Stimulated activated naive B cell treated with anti-CD40 and anti-IgM and Interleukin-4, amounts not matched to agents 10 μg/mL and 1 μg/mL and 100 μg/mL, for 72 hours (primary cell): ENCODE results near the gene NFATC4.
"Not testable (repeated sequence)": the region's sequence is repeated elsewhere in the genome, so short reads cannot be mapped to it uniquely, and the experiment has no call there.

Experiments used
- ATAC-seq, 2 donors: fragments of 150-1000 bp; cut with Tn5 transposase; replicated peaks; 2 replicates each; pipeline ENCODE4 v1.10.0; 2021; ENCODE audit warnings: moderate library complexity in 1 of 2
- DNase-seq: peaks from one replicate; pipeline ENCODE4 v3.0.0; 2021
- H3K27ac Mint-ChIP-seq: one replicate; pipeline ENCODE4 v1.8.0; 2022; ENCODE audit warnings: mild to moderate bottlenecking, mixed read lengths
- H3K27me3 Mint-ChIP-seq, 2 donors: one replicate each; pipeline ENCODE4 v1.8.0; 2022; ENCODE audit warnings: mixed read lengths in 2 of 2
- H3K36me3 Mint-ChIP-seq, 2 donors: one replicate each; pipeline ENCODE4 v1.8.0; 2022; ENCODE audit warnings: mixed read lengths in 2 of 2, mild to moderate bottlenecking in 1 of 2
- H3K4me1 Mint-ChIP-seq, 2 donors: one replicate each; pipeline ENCODE4 v1.8.0; 2022; ENCODE audit warnings: mixed read lengths in 2 of 2, mild to moderate bottlenecking in 1 of 2
- H3K4me3 Mint-ChIP-seq, 2 donors: one replicate each; pipeline ENCODE4 v1.8.0; 2022; ENCODE audit warnings: mild to moderate bottlenecking in 2 of 2, mixed read lengths in 2 of 2, moderate library complexity in 1 of 2
- H3K9me3 Mint-ChIP-seq, 2 donors: one replicate each; pipeline ENCODE4 v1.8.0; 2022; ENCODE audit warnings: mixed read lengths in 2 of 2, mild to moderate bottlenecking in 1 of 2

NFATC4 gene

DNA sequence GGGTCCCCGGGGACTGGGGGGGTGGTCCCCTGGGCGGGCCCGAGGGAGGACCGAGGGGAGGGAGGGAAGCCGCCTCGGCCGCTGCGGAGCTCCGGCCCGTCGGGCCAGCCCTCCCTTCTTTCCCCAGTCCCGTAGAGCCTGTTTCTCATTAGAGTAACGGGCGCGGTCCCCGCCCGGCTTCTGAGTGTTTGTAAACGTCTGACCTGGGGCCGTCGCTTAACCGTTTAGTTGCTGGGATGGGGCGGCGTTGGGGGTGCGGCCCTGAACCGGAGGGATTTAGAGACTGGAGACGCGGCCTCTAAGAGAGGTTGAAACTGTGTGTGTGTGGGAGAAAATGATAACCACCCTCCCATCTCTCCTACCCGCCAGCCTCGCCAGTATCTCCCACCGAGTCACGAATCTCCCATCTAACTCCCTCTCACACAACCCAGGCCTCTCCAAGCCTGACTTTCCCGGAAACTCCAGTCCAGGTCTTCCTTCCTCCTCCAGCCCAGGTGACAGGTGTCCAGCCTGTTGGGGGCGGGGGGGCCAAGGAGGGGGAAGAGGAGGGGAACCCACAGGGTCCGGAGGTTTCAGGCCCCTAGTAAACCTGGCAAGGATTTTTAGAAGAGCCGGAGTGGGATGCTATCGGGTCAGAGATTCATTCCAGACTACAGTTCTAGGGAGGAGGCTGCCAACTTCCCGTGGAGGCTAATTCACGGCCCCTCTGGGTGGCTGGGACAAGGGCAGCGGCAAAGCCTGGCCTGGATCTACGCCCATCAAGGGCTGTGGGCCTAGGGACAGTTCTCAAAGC lies 1.1 kb upstream of the NFATC4 start:
- Mint-ChIP-seq H3K27ac (peak overlapping the region; percentile 66), H3K27me3 (peaks cover 8 to 12% of the 10 kb centered on the region in 2 donors), H3K9me3 (no peaks in the 10 kb centered on the region), H3K36me3 (no peaks in the 10 kb centered on the region), H3K4me3 (peak overlapping the region; percentile 77 to 80), H3K4me1 (peaks cover 26 to 38% of the 10 kb centered on the region in 2 donors)
- DNase-seq, result peak; percentile 91
- ATAC-seq, result peak; percentile 83 to 85

DNA sequence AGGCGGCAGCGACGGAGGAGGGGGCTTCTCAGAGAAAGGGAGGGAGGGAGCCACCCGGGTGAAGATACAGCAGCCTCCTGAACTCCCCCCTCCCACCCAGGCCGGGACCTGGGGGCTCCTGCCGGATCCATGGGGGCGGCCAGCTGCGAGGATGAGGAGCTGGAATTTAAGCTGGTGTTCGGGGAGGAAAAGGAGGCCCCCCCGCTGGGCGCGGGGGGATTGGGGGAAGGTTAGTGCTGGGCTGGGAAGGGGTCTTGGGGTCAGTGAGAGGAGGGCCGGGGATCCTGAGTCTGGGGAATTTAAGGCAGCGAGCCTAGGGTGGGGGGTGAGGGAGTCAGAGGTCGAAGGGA lies 203 bp downstream of the NFATC4 start:
- Mint-ChIP-seq H3K4me3 (peak overlapping the region; percentile 77 to 80), H3K36me3 (no peaks in the 10 kb centered on the region), H3K27me3 (peaks cover 5 to 12% of the 10 kb centered on the region in 2 donors), H3K4me1 (peaks cover 26 to 38% of the 10 kb centered on the region in 2 donors), H3K27ac (peak overlapping the region; percentile 88), H3K9me3 (no peaks in the 10 kb centered on the region)
- DNase-seq (no peak), ATAC-seq (no peak)

DNA sequence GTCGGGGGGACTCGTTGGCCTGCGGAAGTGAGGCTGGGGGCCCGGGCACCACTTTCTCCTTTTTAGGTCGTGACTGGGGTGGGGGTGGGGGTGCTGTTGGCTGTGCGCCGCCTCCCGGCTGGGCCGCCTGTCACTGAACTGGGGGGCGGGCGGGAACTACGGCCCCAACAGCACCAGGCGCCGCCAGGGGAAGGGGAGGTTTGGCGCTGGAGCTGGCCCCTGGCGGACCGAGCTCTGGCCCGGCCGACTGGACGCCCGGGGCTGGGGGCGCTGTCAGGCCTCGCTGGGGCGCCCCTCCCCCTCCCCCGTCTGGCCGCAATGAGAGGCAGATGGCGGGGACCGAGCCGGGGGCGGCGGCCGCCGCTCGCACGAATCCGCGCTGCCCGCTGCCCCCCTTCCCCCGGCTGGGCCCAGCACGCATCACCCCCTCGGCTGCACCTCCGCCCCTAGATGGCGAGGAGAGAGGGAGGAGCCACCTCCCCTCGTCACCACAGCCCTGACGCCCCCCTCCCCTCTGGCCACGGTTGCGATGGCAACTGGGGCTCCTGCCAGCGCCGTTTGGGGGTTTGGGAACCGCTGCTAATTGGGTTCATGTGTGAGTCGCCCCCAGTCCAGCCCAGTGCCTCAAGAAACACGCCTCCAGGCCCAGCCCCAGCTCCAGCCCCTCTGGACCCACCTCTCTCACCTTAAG lies 723 bp downstream of the NFATC4 start:
- ATAC-seq (peak in 1 of 2 donors; percentile 8), DNase-seq (peak; percentile 23)
- peaks cover 26 to 38% of the 10 kb centered on the region in 2 donors for H3K4me1 Mint-ChIP-seq
- peaks cover 5 to 12% of the 10 kb centered on the region in 2 donors for H3K27me3 Mint-ChIP-seq
- peak overlapping the region; percentile 78 to 80 for H3K4me3 Mint-ChIP-seq
- H3K36me3 Mint-ChIP-seq, result no peaks in the 10 kb centered on the region
- H3K9me3 Mint-ChIP-seq, result no peaks in the 10 kb centered on the region
- peak overlapping the region; percentile 88 for H3K27ac Mint-ChIP-seq

DNA sequence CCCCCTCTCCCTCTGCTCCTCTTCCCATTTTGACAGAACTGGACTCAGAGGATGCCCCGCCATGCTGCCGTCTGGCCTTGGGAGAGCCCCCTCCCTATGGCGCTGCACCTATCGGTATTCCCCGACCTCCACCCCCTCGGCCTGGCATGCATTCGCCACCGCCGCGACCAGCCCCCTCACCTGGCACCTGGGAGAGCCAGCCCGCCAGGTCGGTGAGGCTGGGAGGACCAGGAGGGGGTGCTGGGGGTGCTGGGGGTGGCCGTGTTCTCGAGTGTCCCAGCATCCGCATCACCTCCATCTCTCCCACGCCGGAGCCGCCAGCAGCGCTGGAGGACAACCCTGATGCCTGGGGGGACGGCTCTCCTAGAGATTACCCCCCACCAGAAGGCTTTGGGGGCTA lies 1.5 kb downstream of the NFATC4 start:
- no peak for DNase-seq
- no peak for ATAC-seq
- peaks cover 26 to 38% of the 10 kb centered on the region in 2 donors for H3K4me1 Mint-ChIP-seq
- H3K27ac Mint-ChIP-seq, result no peak overlapping the region
- no peaks in the 10 kb centered on the region for H3K36me3 Mint-ChIP-seq
- H3K9me3 Mint-ChIP-seq, result no peaks in the 10 kb centered on the region
- H3K4me3 Mint-ChIP-seq, result peak overlapping the region; percentile 51 to 78
- peaks cover 5 to 12% of the 10 kb centered on the region in 2 donors for H3K27me3 Mint-ChIP-seq

DNA sequence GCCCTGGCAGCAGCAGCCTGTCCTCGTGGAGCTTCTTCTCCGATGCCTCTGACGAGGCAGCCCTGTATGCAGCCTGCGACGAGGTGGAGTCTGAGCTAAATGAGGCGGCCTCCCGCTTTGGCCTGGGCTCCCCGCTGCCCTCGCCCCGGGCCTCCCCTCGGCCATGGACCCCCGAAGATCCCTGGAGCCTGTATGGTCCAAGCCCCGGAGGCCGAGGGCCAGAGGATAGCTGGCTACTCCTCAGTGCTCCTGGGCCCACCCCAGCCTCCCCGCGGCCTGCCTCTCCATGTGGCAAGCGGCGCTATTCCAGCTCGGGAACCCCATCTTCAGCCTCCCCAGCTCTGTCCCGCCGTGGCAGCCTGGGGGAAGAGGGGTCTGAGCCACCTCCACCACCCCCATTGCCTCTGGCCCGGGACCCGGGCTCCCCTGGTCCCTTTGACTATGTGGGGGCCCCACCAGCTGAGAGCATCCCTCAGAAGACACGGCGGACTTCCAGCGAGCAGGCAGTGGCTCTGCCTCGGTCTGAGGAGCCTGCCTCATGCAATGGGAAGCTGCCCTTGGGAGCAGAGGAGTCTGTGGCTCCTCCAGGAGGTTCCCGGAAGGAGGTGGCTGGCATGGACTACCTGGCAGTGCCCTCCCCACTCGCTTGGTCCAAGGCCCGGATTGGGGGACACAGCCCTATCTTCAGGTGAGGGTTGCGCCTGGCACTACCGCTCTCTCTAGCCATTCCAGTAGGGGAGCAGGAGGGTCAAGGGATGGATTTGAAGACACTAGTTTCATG lies 2.1 kb downstream of the NFATC4 start:
- H3K9me3 Mint-ChIP-seq, result no peaks in the 10 kb centered on the region
- H3K27ac Mint-ChIP-seq, result no peak overlapping the region
- H3K4me3 Mint-ChIP-seq, result no peak overlapping the region
- H3K4me1 Mint-ChIP-seq, result peaks cover 26 to 35% of the 10 kb centered on the region in 2 donors
- ATAC-seq (no peak), DNase-seq (no peak)
- no peaks in the 10 kb centered on the region for H3K36me3 Mint-ChIP-seq
- H3K27me3 Mint-ChIP-seq, result peaks cover 8 to 12% of the 10 kb centered on the region in 2 donors

DNA sequence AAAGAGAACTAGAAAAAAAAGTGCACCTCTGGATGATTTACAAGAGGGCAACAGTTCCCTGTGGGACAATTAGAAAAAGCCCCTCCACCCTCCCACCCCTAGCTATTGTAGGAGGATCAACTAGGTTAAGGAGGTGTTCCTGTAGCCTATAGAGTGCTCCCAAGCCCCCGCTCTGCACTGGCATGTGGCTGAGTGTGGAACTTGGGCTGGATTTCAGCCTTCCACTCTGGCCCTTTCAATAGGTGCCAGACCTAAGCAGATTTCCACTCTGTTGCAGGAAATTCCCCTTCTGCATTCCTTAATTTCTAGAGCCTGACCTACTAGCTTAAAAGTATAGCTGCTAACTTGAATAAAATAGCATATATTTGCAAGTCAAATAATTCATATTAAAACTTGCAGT lies 2.8 kb downstream of the NFATC4 start:
- no peak overlapping the region for H3K4me3 Mint-ChIP-seq
- no peak overlapping the region for H3K27ac Mint-ChIP-seq
- ATAC-seq, result no peak
- no peak for DNase-seq
- H3K27me3 Mint-ChIP-seq, result peaks cover 13 to 14% of the 10 kb centered on the region in 2 donors
- H3K4me1 Mint-ChIP-seq, result peaks cover 24 to 28% of the 10 kb centered on the region in 2 donors
- H3K36me3 Mint-ChIP-seq, result no peaks in the 10 kb centered on the region
- no peaks in the 10 kb centered on the region for H3K9me3 Mint-ChIP-seq

DNA sequence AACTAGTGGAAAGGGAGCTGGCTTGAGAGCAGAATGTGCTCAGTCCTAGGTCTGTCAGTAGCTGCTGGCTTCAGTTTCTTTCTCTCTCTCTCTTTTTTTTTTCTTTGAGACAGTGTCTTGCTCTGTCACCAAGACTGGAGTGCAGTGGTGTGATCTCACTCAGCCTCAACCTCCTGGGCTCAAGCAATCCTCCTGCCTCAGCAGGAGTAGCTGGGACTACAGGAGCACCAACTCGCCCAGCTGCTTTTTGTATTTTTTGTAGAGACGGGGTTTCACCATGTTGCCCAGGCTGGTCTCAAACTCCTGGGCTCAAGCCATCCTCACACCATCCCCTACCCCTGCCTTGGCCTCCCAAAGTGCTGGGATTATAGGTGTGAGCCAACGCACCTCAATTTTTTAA lies 3.6 kb downstream of the NFATC4 start:
- not testable (repeated sequence) for H3K4me3 Mint-ChIP-seq, H3K9me3 Mint-ChIP-seq, H3K36me3 Mint-ChIP-seq, DNase-seq, ATAC-seq
- Mint-ChIP-seq H3K4me1 (peaks cover 20 to 21% of the 10 kb centered on the region in 2 donors), H3K27ac (peak overlapping the region; percentile 56), H3K27me3 (peaks cover 14 to 17% of the 10 kb centered on the region in 2 donors)

DNA sequence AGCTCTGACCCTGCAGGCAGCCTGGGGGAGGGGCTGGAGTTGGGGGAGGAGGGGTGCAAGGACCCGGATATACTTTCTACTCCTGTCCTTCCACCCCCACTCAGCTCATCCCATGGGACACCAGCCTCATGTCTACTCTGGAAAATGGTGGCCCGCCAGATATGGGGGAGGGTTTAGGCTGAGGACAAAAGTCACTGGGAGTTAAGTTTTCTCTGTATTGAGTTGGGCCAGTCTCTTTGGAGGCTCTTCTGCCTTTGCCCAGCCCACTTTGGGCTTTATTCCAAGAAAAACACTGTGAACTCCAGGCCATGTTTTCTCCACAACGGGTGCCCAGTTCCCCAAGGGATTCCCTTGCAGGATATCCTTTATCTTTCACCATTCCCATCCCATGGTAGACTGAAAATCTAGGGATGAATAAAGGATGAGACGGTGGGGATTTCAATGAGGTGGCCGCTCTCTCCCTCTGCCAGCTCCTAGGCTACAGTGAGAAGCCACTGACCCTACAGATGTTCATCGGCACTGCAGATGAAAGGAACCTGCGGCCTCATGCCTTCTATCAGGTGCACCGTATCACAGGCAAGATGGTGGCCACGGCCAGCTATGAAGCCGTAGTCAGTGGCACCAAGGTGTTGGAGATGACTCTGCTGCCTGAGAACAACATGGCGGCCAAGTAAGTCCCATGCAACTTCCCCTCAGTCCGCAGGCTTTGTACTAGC lies 4.9 kb downstream of the NFATC4 start:
- Mint-ChIP-seq H3K27ac (no peak overlapping the region), H3K36me3 (no peaks in the 10 kb centered on the region), H3K4me1 (peaks cover 7 to 11% of the 10 kb centered on the region in 2 donors), H3K27me3 (peaks cover 9 to 11% of the 10 kb centered on the region in 2 donors), H3K9me3 (no peaks in the 10 kb centered on the region), H3K4me3 (no peak overlapping the region)
- DNase-seq (no peak), ATAC-seq (no peak)

DNA sequence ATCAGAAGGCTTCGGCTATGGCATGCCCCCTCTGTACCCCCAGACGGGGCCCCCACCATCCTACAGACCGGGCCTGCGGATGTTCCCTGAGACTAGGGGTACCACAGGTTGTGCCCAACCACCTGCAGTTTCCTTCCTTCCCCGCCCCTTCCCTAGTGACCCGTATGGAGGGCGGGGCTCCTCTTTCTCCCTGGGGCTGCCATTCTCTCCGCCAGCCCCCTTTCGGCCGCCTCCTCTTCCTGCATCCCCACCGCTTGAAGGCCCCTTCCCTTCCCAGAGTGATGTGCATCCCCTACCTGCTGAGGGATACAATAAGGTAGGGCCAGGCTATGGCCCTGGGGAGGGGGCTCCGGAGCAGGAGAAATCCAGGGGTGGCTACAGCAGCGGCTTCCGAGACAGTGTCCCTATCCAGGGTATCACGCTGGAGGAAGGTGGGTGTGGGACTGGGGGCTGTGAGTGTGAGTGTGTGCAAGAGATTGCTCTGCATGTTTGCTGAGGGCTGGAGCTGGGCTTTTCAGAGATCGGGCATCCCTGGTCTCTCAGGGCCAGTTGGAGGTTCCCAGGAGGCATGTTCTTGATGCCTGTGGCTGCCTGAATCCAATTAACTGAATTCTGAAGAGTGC lies 8.6 kb downstream of the NFATC4 start:
- Mint-ChIP-seq H3K27me3 (peaks cover 5 to 9% of the 10 kb centered on the region in 2 donors), H3K36me3 (no peaks in the 10 kb centered on the region), H3K4me3 (no peak overlapping the region), H3K9me3 (no peaks in the 10 kb centered on the region), H3K27ac (no peak overlapping the region), H3K4me1 (peaks cover 0 to 1% of the 10 kb centered on the region in 2 donors)
- DNase-seq, result no peak
- ATAC-seq, result no peak

DNA sequence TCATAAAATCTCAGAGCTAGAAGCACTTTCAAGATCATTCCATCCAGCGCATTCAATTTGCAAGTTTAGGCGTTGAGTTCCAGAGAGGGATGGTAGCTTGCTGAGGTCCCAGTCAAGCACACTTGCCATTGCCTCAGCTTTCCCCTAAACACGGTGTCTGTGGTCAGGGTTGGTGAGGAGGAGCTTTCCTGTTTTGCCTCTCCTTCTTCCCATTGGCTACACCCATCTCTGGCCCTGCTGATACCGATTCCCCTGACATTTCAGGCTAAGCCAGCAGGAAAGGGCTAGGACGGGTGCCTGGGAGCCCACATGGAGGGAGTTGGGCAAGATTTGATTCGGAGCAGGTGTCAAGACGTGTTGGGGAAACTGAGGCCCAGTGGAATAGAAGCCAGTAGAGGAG lies 9.1 kb downstream of the NFATC4 start:
- DNase-seq (no peak), ATAC-seq (no peak)
- Mint-ChIP-seq H3K27ac (no peak overlapping the region), H3K36me3 (no peaks in the 10 kb centered on the region), H3K4me1 (peaks cover 0 to 1% of the 10 kb centered on the region in 2 donors), H3K4me3 (no peak overlapping the region), H3K27me3 (peaks cover 5 to 9% of the 10 kb centered on the region in 2 donors), H3K9me3 (no peaks in the 10 kb centered on the region)

DNA sequence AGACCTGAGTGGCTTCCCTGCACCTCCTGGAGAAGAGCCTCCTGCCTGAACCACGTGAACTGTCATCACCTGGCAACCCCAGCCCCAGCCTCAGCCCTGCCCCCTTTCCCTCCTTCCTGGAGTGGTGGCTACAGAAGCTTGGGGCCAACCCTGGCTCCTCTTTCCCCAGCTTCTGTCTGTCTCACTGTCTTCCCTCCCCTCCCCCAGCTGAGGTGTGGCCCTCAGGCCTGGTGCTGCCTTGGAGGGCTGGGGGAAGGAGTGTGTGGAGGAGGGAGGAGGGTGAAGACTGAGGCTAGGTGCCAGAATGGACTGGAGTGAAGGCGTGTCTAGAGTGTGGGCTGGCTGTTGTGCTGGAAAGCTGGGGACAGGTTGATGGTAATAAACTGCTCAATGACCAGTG lies 9.7 kb downstream of the NFATC4 start:
- peaks cover 0 to 1% of the 10 kb centered on the region in 2 donors for H3K4me1 Mint-ChIP-seq
- no peaks in the 10 kb centered on the region for H3K9me3 Mint-ChIP-seq
- no peaks in the 10 kb centered on the region for H3K36me3 Mint-ChIP-seq
- DNase-seq, result no peak
- no peak overlapping the region for H3K4me3 Mint-ChIP-seq
- peaks cover 5 to 9% of the 10 kb centered on the region in 2 donors for H3K27me3 Mint-ChIP-seq
- no peak for ATAC-seq
- H3K27ac Mint-ChIP-seq, result no peak overlapping the region

DNA sequence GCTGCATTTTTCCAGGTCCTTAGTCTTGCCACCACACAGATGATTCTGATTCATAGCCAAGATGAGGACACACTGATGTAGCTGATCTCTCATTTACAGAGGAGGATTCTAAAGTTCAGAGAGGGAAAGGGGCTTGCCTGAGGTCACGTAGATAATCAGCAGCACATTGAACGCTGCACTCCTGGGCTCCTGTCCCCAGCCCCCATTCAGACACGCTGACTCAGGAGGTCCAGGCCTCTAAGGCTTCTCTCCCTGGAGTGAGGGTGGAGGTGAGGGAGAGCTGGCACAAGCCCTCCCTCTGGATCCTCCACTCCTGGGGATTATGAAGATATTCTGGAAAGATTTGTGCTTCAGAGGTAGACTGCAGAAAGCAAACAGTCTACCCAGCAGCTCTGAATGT lies 10.3 kb downstream of the NFATC4 start:
- no peak overlapping the region for H3K4me3 Mint-ChIP-seq
- DNase-seq (no peak), ATAC-seq (no peak)
- H3K9me3 Mint-ChIP-seq, result no peaks in the 10 kb centered on the region
- no peak overlapping the region for H3K27ac Mint-ChIP-seq
- H3K27me3 Mint-ChIP-seq, result peaks cover 5 to 9% of the 10 kb centered on the region in 2 donors
- H3K4me1 Mint-ChIP-seq, result peaks cover 0 to 1% of the 10 kb centered on the region in 2 donors
- no peaks in the 10 kb centered on the region for H3K36me3 Mint-ChIP-seq

DNA sequence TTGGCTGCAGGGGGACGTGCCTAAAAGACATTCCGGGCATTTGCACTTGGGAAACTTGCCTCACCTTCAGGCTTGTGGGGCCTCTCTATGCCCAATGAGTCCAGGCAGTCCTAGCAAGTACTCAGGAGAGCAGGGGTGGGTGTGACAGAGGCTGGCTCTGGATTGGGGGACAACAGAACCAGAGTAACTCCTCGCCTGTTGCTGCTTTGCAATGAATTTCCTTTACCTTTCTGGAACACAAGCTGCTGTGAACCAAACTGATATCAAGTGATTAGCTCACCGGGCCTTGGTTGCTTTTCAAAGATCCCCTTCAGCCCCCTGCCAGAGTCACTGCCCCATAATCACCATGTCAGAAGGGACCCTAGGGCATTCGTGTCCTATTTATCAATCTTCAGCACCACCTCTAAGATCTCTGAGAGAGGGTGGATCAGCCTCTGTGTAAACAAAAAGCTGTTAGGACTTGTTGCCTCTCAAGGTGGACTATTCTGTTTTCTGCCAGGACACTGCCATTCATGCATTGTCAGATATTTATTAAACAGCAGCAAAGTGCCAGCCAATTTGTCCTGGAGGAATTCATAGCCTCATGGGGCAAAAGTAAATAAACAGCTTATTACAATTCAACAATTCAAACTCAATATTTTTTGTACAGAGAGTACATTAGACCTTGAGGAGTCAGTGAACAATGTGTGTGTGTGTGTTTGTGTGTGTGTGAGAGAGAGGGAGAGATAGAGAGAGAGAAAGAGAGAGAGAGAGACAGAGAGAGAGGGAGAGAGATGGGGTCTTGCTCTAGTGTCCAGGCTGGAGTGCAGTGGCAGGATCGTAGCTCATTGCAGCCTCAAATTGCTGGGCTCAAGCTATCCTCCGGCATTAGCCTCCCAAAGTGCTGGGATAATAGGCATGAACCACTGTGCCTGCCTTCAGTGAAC lies 11.3 kb downstream of the NFATC4 start:
- Mint-ChIP-seq H3K36me3 (no peaks in the 10 kb centered on the region), H3K4me3 (no peak overlapping the region), H3K9me3 (no peaks in the 10 kb centered on the region), H3K27me3 (peaks cover 9% of the 10 kb centered on the region in 2 donors), H3K4me1 (peaks cover 0 to 1% of the 10 kb centered on the region in 2 donors), H3K27ac (no peak overlapping the region)
- no peak for ATAC-seq
- no peak for DNase-seq
